Liver (tissue), 9 donors: Measurements from ENCODE around the gene F12. TPM values are rescaled to one million over a fixed set of nuclear protein-coding genes. Genes with fewer than 3 reads are reported as not detected.
A peak's percentile ranks its signal among the peaks of the same experiment; 100 is the strongest.

ENCODE experiments used
- DNase-seq: peaks from one replicate; pipeline ENCODE4 v3.0.0-alpha.2; 2017; ENCODE audit warnings: low spot score
- H3K27ac ChIP-seq, 2 donors: one replicate each; pipeline ENCODE4 v1.7.0; 2013; ENCODE audit warnings: inconsistent platforms in 2 of 2, low read length in 2 of 2, control low read depth in 1 of 2, low read depth in 1 of 2, mild to moderate bottlenecking in 1 of 2
- H3K27me3 ChIP-seq, 4 donors: one replicate each; pipeline versions ENCODE4 v1.6.1 to v1.7.0; 2013; ENCODE audit warnings: low read length in 3 of 4, inconsistent platforms in 1 of 4, mild to moderate bottlenecking in 1 of 4, moderate library complexity in 1 of 4; ENCODE audit not compliant: control insufficient read depth in 4 of 4, insufficient read depth in 4 of 4
- H3K36me3 ChIP-seq, 4 donors: one replicate each; pipeline versions ENCODE4 v1.6.1 to v1.7.0; 2013; ENCODE audit warnings: low read length in 3 of 4, mild to moderate bottlenecking in 3 of 4, low read depth in 1 of 4, moderate library complexity in 1 of 4; ENCODE audit not compliant: control insufficient read depth in 4 of 4, insufficient read depth in 3 of 4
- H3K4me1 ChIP-seq, 4 donors: one replicate each; pipeline versions ENCODE4 v1.6.1 to v1.7.0; 2013; ENCODE audit warnings: low read length in 3 of 4, mild to moderate bottlenecking in 3 of 4, moderate library complexity in 1 of 4; ENCODE audit not compliant: control insufficient read depth in 4 of 4, insufficient read depth in 4 of 4
- H3K4me3 ChIP-seq, 3 donors: one replicate each; pipeline versions ENCODE4 v1.6.1 to v1.7.0; 2013; ENCODE audit warnings: low read length in 3 of 3, control low read depth in 1 of 3, low read depth in 1 of 3, mild to moderate bottlenecking in 1 of 3
- H3K9ac ChIP-seq, 2 donors: one replicate each; pipeline ENCODE4 v1.7.0; 2013; ENCODE audit warnings: low read length in 2 of 2, mild to moderate bottlenecking in 2 of 2, moderate library complexity in 2 of 2, control low read depth in 1 of 2, low read depth in 1 of 2
- H3K9me3 ChIP-seq, 4 donors: one replicate each; pipeline versions ENCODE4 v1.6.1 to v1.7.0; 2013; ENCODE audit warnings: low read length in 3 of 4; ENCODE audit not compliant: control insufficient read depth in 4 of 4
- CTCF ChIP-seq: fragments of 150-350 bp; IDR thresholded peaks from 2 replicates; pipeline ENCODE4 v1.5.1; 2017; ENCODE audit warnings: improper control_type of control experiment, low read depth, low read length; ENCODE audit not compliant: missing input control
- EGR1 ChIP-seq, 2 donors: IDR thresholded peaks; 2 replicates each; pipeline ENCODE4 v1.6.1; 2016 to 2018; ENCODE audit warnings: antibody characterized with exemption in 2 of 2, low read depth in 2 of 2
- FOXA1 ChIP-seq: IDR thresholded peaks from 2 replicates; pipeline ENCODE4 v1.6.1; 2016; ENCODE audit warnings: antibody characterized with exemption
- FOXA2 ChIP-seq: IDR thresholded peaks from 2 replicates; pipeline ENCODE4 v1.6.1; 2016; ENCODE audit warnings: antibody characterized with exemption
- GABPA ChIP-seq, 2 donors: IDR thresholded peaks in 1 of 2; conservative IDR thresholded peaks in 1 of 2; 2 replicates each; pipeline ENCODE4 v1.6.1; 2016; ENCODE audit warnings: antibody characterized with exemption in 2 of 2, mild to moderate bottlenecking in 1 of 2, moderate library complexity in 1 of 2
- HNF4A ChIP-seq, 2 donors: conservative IDR thresholded peaks; 2 replicates each; pipeline ENCODE4 v1.6.1; 2016; ENCODE audit warnings: antibody characterized with exemption in 2 of 2, mild to moderate bottlenecking in 2 of 2
- HNF4G ChIP-seq: IDR thresholded peaks from 2 replicates; pipeline ENCODE4 v1.6.1; 2016; ENCODE audit warnings: antibody characterized with exemption
- JUND ChIP-seq, 2 donors: IDR thresholded peaks; 2 replicates each; pipeline ENCODE4 v1.6.1; 2016; ENCODE audit warnings: antibody characterized with exemption in 2 of 2
- NR2F2 ChIP-seq: IDR thresholded peaks from 2 replicates; pipeline ENCODE4 v1.6.1; 2016; ENCODE audit warnings: antibody characterized with exemption
- RAD21 ChIP-seq, 2 donors: IDR thresholded peaks; 2 replicates each; pipeline ENCODE4 v1.6.1; 2016; ENCODE audit warnings: antibody characterized with exemption in 2 of 2, mild to moderate bottlenecking in 2 of 2
- RXRA ChIP-seq, 2 donors: IDR thresholded peaks; 2 replicates each; pipeline ENCODE4 v1.6.1; 2017 to 2018; ENCODE audit warnings: antibody characterized with exemption in 2 of 2, mild to moderate bottlenecking in 1 of 2
- SP1 ChIP-seq: IDR thresholded peaks from 2 replicates; pipeline ENCODE4 v1.6.1; 2018; ENCODE audit warnings: antibody characterized with exemption, mild to moderate bottlenecking
- TAF1 ChIP-seq: conservative IDR thresholded peaks from 2 replicates; pipeline ENCODE4 v1.6.1; 2016; ENCODE audit warnings: antibody characterized with exemption, mild to moderate bottlenecking
- YY1 ChIP-seq: IDR thresholded peaks from 2 replicates; pipeline ENCODE4 v1.6.1; 2016; ENCODE audit warnings: antibody characterized with exemption, mild to moderate bottlenecking
- WGBS: extraction: QIAGEN DNeasy Blood & Tissue Kit; methylation state at CpG from one replicate; pipeline ENCODE4 v1.1.7; 2013; 5-methylcytosine and 5-hydroxymethylcytosine counted together
- polyA plus RNA-seq, 2 donors: library from polyadenylated mRNA; stranded (reverse) in 1 of 2; unstranded in 1 of 2; fragments of 200-250 nt in 1 of 2; fragments of >200 nt in 1 of 2; fragmentation: Nextera tagmentation in 1 of 2; extraction: Ambion mirVana in 1 of 2; gene quantifications; one replicate each; pipeline versions ENCODE4 v1.2.1 to v1.2.3, GENCODE V29; 2013 to 2015
- total RNA-seq, 2 donors: library from RNA; depleted of rRNA; stranded (reverse); fragments of >200 nt; gene quantifications; one replicate each; pipeline ENCODE4 v1.2.3, GENCODE V29; 2014
- TF ChIP-seq, protein P1 (sequence below): IDR thresholded peaks from 2 replicates; pipeline ENCODE4 v1.6.1; 2016; ENCODE audit warnings: antibody characterized with exemption
- TF ChIP-seq, protein P2 (sequence below): IDR thresholded peaks from 2 replicates; pipeline ENCODE4 v1.6.1; 2016; ENCODE audit warnings: antibody characterized with exemption
- TF ChIP-seq, protein P3 (sequence below): IDR thresholded peaks from 2 replicates; pipeline ENCODE4 v1.6.1; 2016; ENCODE audit warnings: antibody characterized with exemption, mild to moderate bottlenecking
- TF ChIP-seq, protein P4 (sequence below): IDR thresholded peaks from 2 replicates; pipeline ENCODE4 v1.6.1; 2016; ENCODE audit warnings: antibody characterized with exemption
- donor health status: healthy.
- donor health status: healthy.
- donor health status: healthy.
- donor health status: healthy.
- donor health status: healthy.

F12 gene
- total and polyA plus RNA-seq, 4 donors = 27.7 to 328 (median 275) TPM

GRCh38 chr5:177380805-177381126, 28.6 kb downstream of the F12 start:
- DNase-seq = no peak
- H3K27me3 ChIP-seq = no peaks in the 10 kb centered on the region
- H3K9me3 ChIP-seq = no peaks in the 10 kb centered on the region
- H3K4me3 ChIP-seq = no peak overlapping the region
- H3K9ac ChIP-seq = no peak overlapping the region
- WGBS = 97% methylated on average over 6 of the region's 6 CpGs
- no peak overlapping the region for H3K27ac ChIP-seq
- no peak for TF ChIP-seq SP1
- TF ChIP-seq CTCF = no peak
- no peak for TF ChIP-seq GABPA (IDR thresholded peaks at IDR 0.05 in 1 of 2, conservative IDR thresholded peaks at IDR 0.05 in 1 of 2)
- TF ChIP-seq, protein P1, sequence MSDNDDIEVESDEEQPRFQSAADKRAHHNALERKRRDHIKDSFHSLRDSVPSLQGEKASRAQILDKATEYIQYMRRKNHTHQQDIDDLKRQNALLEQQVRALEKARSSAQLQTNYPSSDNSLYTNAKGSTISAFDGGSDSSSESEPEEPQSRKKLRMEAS = no peak
- no peak for TF ChIP-seq FOXA1
- no peak for TF ChIP-seq RAD21 (IDR thresholded peaks at IDR 0.05)
- TF ChIP-seq, protein P2, sequence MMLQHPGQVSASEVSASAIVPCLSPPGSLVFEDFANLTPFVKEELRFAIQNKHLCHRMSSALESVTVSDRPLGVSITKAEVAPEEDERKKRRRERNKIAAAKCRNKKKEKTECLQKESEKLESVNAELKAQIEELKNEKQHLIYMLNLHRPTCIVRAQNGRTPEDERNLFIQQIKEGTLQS = no peak
- no peak for TF ChIP-seq EGR1 (IDR thresholded peaks at IDR 0.05; ENCODE audit: low read depth in 2 of 2)
- no peak for TF ChIP-seq FOXA2
- peaks cover 14 to 46% (median 27%) of the 10 kb centered on the region in 4 donors for H3K4me1 ChIP-seq
- no peaks in the 10 kb centered on the region for H3K36me3 ChIP-seq

GRCh38 chr5:177378884-177379883, 30.2 kb downstream of the F12 start:
- TF ChIP-seq RAD21 (IDR thresholded peaks at IDR 0.05) (peak; percentile 36 to 57), NR2F2 (peak; percentile 62), HNF4A (conservative IDR thresholded peaks at IDR 0.05) (peak; percentile 92 to 96), RXRA (IDR thresholded peaks at IDR 0.05) (peak; percentile 89 to 91), TAF1 (peak; percentile 91), CTCF (no peak), JUND (IDR thresholded peaks at IDR 0.05) (peak; percentile 64 to 69), FOXA1 (peak; percentile 50), SP1 (peak; percentile 96), HNF4G (peak; percentile 92), FOXA2 (peak; percentile 50), GABPA (IDR thresholded peaks at IDR 0.05 in 1 of 2, conservative IDR thresholded peaks at IDR 0.05 in 1 of 2) (peak in 1 of 2 donors; percentile 12), EGR1 (IDR thresholded peaks at IDR 0.05; ENCODE audit: low read depth in 2 of 2) (peak in 1 of 2 donors; percentile 43), YY1 (peak; percentile 89)
- TF ChIP-seq, protein P3, sequence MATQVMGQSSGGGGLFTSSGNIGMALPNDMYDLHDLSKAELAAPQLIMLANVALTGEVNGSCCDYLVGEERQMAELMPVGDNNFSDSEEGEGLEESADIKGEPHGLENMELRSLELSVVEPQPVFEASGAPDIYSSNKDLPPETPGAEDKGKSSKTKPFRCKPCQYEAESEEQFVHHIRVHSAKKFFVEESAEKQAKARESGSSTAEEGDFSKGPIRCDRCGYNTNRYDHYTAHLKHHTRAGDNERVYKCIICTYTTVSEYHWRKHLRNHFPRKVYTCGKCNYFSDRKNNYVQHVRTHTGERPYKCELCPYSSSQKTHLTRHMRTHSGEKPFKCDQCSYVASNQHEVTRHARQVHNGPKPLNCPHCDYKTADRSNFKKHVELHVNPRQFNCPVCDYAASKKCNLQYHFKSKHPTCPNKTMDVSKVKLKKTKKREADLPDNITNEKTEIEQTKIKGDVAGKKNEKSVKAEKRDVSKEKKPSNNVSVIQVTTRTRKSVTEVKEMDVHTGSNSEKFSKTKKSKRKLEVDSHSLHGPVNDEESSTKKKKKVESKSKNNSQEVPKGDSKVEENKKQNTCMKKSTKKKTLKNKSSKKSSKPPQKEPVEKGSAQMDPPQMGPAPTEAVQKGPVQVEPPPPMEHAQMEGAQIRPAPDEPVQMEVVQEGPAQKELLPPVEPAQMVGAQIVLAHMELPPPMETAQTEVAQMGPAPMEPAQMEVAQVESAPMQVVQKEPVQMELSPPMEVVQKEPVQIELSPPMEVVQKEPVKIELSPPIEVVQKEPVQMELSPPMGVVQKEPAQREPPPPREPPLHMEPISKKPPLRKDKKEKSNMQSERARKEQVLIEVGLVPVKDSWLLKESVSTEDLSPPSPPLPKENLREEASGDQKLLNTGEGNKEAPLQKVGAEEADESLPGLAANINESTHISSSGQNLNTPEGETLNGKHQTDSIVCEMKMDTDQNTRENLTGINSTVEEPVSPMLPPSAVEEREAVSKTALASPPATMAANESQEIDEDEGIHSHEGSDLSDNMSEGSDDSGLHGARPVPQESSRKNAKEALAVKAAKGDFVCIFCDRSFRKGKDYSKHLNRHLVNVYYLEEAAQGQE = peak; percentile 89
- TF ChIP-seq, protein P1 = peak; percentile 93
- TF ChIP-seq, protein P4, sequence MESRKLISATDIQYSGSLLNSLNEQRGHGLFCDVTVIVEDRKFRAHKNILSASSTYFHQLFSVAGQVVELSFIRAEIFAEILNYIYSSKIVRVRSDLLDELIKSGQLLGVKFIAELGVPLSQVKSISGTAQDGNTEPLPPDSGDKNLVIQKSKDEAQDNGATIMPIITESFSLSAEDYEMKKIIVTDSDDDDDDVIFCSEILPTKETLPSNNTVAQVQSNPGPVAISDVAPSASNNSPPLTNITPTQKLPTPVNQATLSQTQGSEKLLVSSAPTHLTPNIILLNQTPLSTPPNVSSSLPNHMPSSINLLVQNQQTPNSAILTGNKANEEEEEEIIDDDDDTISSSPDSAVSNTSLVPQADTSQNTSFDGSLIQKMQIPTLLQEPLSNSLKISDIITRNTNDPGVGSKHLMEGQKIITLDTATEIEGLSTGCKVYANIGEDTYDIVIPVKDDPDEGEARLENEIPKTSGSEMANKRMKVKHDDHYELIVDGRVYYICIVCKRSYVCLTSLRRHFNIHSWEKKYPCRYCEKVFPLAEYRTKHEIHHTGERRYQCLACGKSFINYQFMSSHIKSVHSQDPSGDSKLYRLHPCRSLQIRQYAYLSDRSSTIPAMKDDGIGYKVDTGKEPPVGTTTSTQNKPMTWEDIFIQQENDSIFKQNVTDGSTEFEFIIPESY = no peak
- TF ChIP-seq, protein P2 = no peak
- Histone ChIP-seq H3K9me3 (no peaks in the 10 kb centered on the region), H3K4me3 (peak overlapping the region in 2 of 3 donors; percentile 27 to 50), H3K36me3 (no peaks in the 10 kb centered on the region), H3K4me1 (peaks cover 18 to 51% (median 34%) of the 10 kb centered on the region in 4 donors), H3K9ac (peak overlapping the region; percentile 13 to 72), H3K27me3 (no peaks in the 10 kb centered on the region), H3K27ac (peak overlapping the region; percentile 93 to 98)
- peak; percentile 58 for DNase-seq
- 32% methylated on average over 15 of the region's 15 CpGs for WGBS
